ENCODE data around the gene FAM78A.

The FAM78A gene

GRCh38 chr9:131302244-131303075 lies 26.1 kb upstream of the FAM78A start:
- no peak for TF ChIP-seq CTCF (IDR thresholded peaks at IDR 0.05; ENCODE audit: insufficient read depth, low read length, poor library complexity, severe bottlenecking)
- TF ChIP-seq EZH2phosphoT487 (conservative IDR thresholded peaks at IDR 0.05; ENCODE audit: low read length): no peak
- Histone ChIP-seq H2AFZ (ENCODE audit: low read depth, low read length, severe bottlenecking) (no peak overlapping the region), H3K9me2 (replicated peaks; ENCODE audit: insufficient read depth, low read length) (no peaks in the 10 kb centered on the region), H3K9ac (ENCODE audit: low read length) (no peak overlapping the region), H3K4me3 (ENCODE audit: insufficient read depth, low read length, poor library complexity, severe bottlenecking) (no peak overlapping the region), H3K9me3 (ENCODE audit: insufficient read depth, low read length) (no peaks in the 10 kb centered on the region), H3K79me2 (ENCODE audit: insufficient read depth, low read length) (no peaks in the 10 kb centered on the region), H4K20me1 (ENCODE audit: low read depth, low read length) (no peaks in the 10 kb centered on the region), H3K27me3 (ENCODE audit: low read length) (no peaks in the 10 kb centered on the region), H3K4me2 (ENCODE audit: low read depth, low read length, poor library complexity, severe bottlenecking) (no peak overlapping the region), H3F3A (ENCODE audit: insufficient read depth) (no peaks in the 10 kb centered on the region), H3K27ac (ENCODE audit: low read depth, low read length) (no peak overlapping the region), H3K36me3 (ENCODE audit: low read length) (no peaks in the 10 kb centered on the region)

- no peaks in the 10 kb centered on the region for H4K20me1 ChIP-seq (ENCODE audit: low read depth, low read length)
- no peak overlapping the region for H3K9ac ChIP-seq (ENCODE audit: low read length)
- no peaks in the 10 kb centered on the region for H3K9me2 ChIP-seq (replicated peaks; ENCODE audit: insufficient read depth, low read length)
- H3K9me3 ChIP-seq (ENCODE audit: insufficient read depth, low read length): no peaks in the 10 kb centered on the region
- no peak overlapping the region for H3K4me3 ChIP-seq (ENCODE audit: insufficient read depth, low read length, poor library complexity, severe bottlenecking)
- no peaks in the 10 kb centered on the region for H3F3A ChIP-seq (ENCODE audit: insufficient read depth)
- H3K27me3 ChIP-seq (ENCODE audit: low read length): no peaks in the 10 kb centered on the region
- H3K4me2 ChIP-seq (ENCODE audit: low read depth, low read length, poor library complexity, severe bottlenecking): no peak overlapping the region
- no peak for TF ChIP-seq CTCF (IDR thresholded peaks at IDR 0.05; ENCODE audit: insufficient read depth, low read length, poor library complexity, severe bottlenecking)
- TF ChIP-seq EZH2phosphoT487 (conservative IDR thresholded peaks at IDR 0.05; ENCODE audit: low read length): no peak
- H3K79me2 ChIP-seq (ENCODE audit: insufficient read depth, low read length): no peaks in the 10 kb centered on the region
- H3K36me3 ChIP-seq (ENCODE audit: low read length): no peaks in the 10 kb centered on the region
- no peak overlapping the region for H2AFZ ChIP-seq (ENCODE audit: low read depth, low read length, severe bottlenecking)
- no peak overlapping the region for H3K27ac ChIP-seq (ENCODE audit: low read depth, low read length)
These were observed 24.1 kb upstream of the FAM78A start for GRCh38 chr9:131300444-131300843.

- Histone ChIP-seq H3K4me3 (ENCODE audit: insufficient read depth, low read length, poor library complexity, severe bottlenecking) (no peak overlapping the region), H3K9me2 (replicated peaks; ENCODE audit: insufficient read depth, low read length) (no peaks in the 10 kb centered on the region), H3K27ac (ENCODE audit: low read depth, low read length) (no peak overlapping the region), H2AFZ (ENCODE audit: low read depth, low read length, severe bottlenecking) (no peak overlapping the region), H3K9me3 (ENCODE audit: insufficient read depth, low read length) (no peaks in the 10 kb centered on the region), H3K36me3 (ENCODE audit: low read length) (no peaks in the 10 kb centered on the region), H3K4me2 (ENCODE audit: low read depth, low read length, poor library complexity, severe bottlenecking) (no peak overlapping the region), H3K27me3 (ENCODE audit: low read length) (no peaks in the 10 kb centered on the region), H3F3A (ENCODE audit: insufficient read depth) (no peaks in the 10 kb centered on the region), H4K20me1 (ENCODE audit: low read depth, low read length) (no peaks in the 10 kb centered on the region), H3K79me2 (ENCODE audit: insufficient read depth, low read length) (no peaks in the 10 kb centered on the region), H3K9ac (ENCODE audit: low read length) (no peak overlapping the region)
- no peak for TF ChIP-seq CTCF (IDR thresholded peaks at IDR 0.05; ENCODE audit: insufficient read depth, low read length, poor library complexity, severe bottlenecking)
- no peak for TF ChIP-seq EZH2phosphoT487 (conservative IDR thresholded peaks at IDR 0.05; ENCODE audit: low read length)
These were observed 23.6 kb upstream of the FAM78A start for GRCh38 chr9:131299961-131300347.
